OCI-LY7 (cell line): ENCODE measurements around the gene PPTC7.

Source experiments
- EZH2phosphoT487 ChIP-seq: fragments of 200-600 bp; sonication (generic); IDR thresholded peaks from 2 replicates; pipeline ENCODE4 v1.6.1; 2018; ENCODE audit warnings: low read depth, borderline replicate concordance, mild to moderate bottlenecking, mixed run types, antibody characterized with exemption, low read length, moderate library complexity, mixed read lengths
- TF ChIP-seq, protein P1 (sequence below): fragments of 200-600 bp; sonication (generic); conservative IDR thresholded peaks from 2 replicates; pipeline ENCODE4 v1.5.1; 2014; ENCODE audit warnings: mild to moderate bottlenecking, antibody characterized with exemption, low read length, moderate library complexity, mixed read lengths

- TF ChIP-seq, protein P1, sequence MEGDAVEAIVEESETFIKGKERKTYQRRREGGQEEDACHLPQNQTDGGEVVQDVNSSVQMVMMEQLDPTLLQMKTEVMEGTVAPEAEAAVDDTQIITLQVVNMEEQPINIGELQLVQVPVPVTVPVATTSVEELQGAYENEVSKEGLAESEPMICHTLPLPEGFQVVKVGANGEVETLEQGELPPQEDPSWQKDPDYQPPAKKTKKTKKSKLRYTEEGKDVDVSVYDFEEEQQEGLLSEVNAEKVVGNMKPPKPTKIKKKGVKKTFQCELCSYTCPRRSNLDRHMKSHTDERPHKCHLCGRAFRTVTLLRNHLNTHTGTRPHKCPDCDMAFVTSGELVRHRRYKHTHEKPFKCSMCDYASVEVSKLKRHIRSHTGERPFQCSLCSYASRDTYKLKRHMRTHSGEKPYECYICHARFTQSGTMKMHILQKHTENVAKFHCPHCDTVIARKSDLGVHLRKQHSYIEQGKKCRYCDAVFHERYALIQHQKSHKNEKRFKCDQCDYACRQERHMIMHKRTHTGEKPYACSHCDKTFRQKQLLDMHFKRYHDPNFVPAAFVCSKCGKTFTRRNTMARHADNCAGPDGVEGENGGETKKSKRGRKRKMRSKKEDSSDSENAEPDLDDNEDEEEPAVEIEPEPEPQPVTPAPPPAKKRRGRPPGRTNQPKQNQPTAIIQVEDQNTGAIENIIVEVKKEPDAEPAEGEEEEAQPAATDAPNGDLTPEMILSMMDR, result no peak
- TF ChIP-seq EZH2phosphoT487, result no peak
Measured at GRCh38 chr12:110585231-110585799, 2.2 kb upstream of the PPTC7 start.
